ENCODE measurements around the gene ARHGEF10L. TPM values are rescaled to one million over a fixed set of nuclear protein-coding genes. Genes with fewer than 3 reads are reported as not detected.

ARHGEF10L gene
- total RNA-seq, 2 experiments from 2014 or later, result not detected

- no peaks in the 10 kb centered on the region for H3K9me3 Mint-ChIP-seq (ENCODE audit: low read depth)
- ATAC-seq (no peak), DNase-seq (no peak)
- no peak overlapping the region for H3K27ac Mint-ChIP-seq
- H3K4me3 Mint-ChIP-seq, result no peak overlapping the region
- H3K36me3 Mint-ChIP-seq (ENCODE audit: low read depth), result no peaks in the 10 kb centered on the region
- no peaks in the 10 kb centered on the region for H3K27me3 Mint-ChIP-seq
- no peaks in the 10 kb centered on the region for H3K4me1 Mint-ChIP-seq
- intact Hi-C loops (cut with DNase I, micrococcal nuclease), result no loop called here
- POLR2A ChIA-PET, result no interaction called here
- CTCF ChIA-PET, result interaction anchor here (0.7 kb wide), 1 partner anchor 97 kb away, joined by 3 read pairs; no protein-coding TSS in a partner anchor
Observed at GRCh38 chr1:17574516-17574915, 35.0 kb downstream of the ARHGEF10L start.

GRCh38 chr1:17575797-17576518 is 36.5 kb downstream of the ARHGEF10L start:
- CTCF ChIA-PET, result no interaction called here
- no peaks in the 10 kb centered on the region for H3K27me3 Mint-ChIP-seq
- H3K27ac Mint-ChIP-seq, result no peak overlapping the region
- no peaks in the 10 kb centered on the region for H3K4me1 Mint-ChIP-seq
- H3K36me3 Mint-ChIP-seq (ENCODE audit: low read depth), result no peaks in the 10 kb centered on the region
- no peak for DNase-seq
- no peaks in the 10 kb centered on the region for H3K9me3 Mint-ChIP-seq (ENCODE audit: low read depth)
- no peak for ATAC-seq
- POLR2A ChIA-PET, result no interaction called here
- no peak overlapping the region for H3K4me3 Mint-ChIP-seq
- intact Hi-C loops (cut with DNase I, micrococcal nuclease), result no loop called here

GRCh38 chr1:17576519-17576853 is 37.0 kb downstream of the ARHGEF10L start:
- no peaks in the 10 kb centered on the region for H3K9me3 Mint-ChIP-seq (ENCODE audit: low read depth)
- DNase-seq (no peak), ATAC-seq (no peak)
- intact Hi-C loops (cut with DNase I, micrococcal nuclease), result no loop called here
- ChIA-PET POLR2A (no interaction called here), CTCF (no interaction called here)
- H3K36me3 Mint-ChIP-seq (ENCODE audit: low read depth), result no peaks in the 10 kb centered on the region
- peaks cover under 1% of the 10 kb centered on the region for H3K4me1 Mint-ChIP-seq
- no peak overlapping the region for H3K27ac Mint-ChIP-seq
- H3K4me3 Mint-ChIP-seq, result no peak overlapping the region
- H3K27me3 Mint-ChIP-seq, result no peaks in the 10 kb centered on the region

GRCh38 chr1:17577907-17578297 is 38.4 kb downstream of the ARHGEF10L start:
- no peaks in the 10 kb centered on the region for H3K27me3 Mint-ChIP-seq
- intact Hi-C loops (cut with DNase I, micrococcal nuclease), result no loop called here
- H3K9me3 Mint-ChIP-seq (ENCODE audit: low read depth), result no peaks in the 10 kb centered on the region
- POLR2A ChIA-PET, result no interaction called here
- no peak for DNase-seq
- no peaks in the 10 kb centered on the region for H3K36me3 Mint-ChIP-seq (ENCODE audit: low read depth)
- CTCF ChIA-PET, result interaction anchor here (0.6 kb wide), 1 partner anchor 969 kb away, joined by 3 read pairs; no protein-coding TSS in a partner anchor
- H3K27ac Mint-ChIP-seq, result no peak overlapping the region
- ATAC-seq, result no peak
- no peak overlapping the region for H3K4me3 Mint-ChIP-seq
- peaks cover 2% of the 10 kb centered on the region for H3K4me1 Mint-ChIP-seq

GRCh38 chr1:17579951-17580939 is 40.7 kb downstream of the ARHGEF10L start:
- H3K27ac Mint-ChIP-seq, result no peak overlapping the region
- POLR2A ChIA-PET, result no interaction called here

GRCh38 chr1:17581389-17582123 is 42.1 kb downstream of the ARHGEF10L start:
- intact Hi-C loops (cut with DNase I, micrococcal nuclease), result no loop called here
- Mint-ChIP-seq H3K27me3 (no peaks in the 10 kb centered on the region), H3K4me3 (no peak overlapping the region), H3K4me1 (peaks cover 2% of the 10 kb centered on the region), H3K9me3 (ENCODE audit: low read depth) (no peaks in the 10 kb centered on the region), H3K36me3 (ENCODE audit: low read depth) (no peaks in the 10 kb centered on the region), H3K27ac (no peak overlapping the region)
- POLR2A ChIA-PET, result no interaction called here
- DNase-seq, result peak; percentile 34
- peak; percentile 74 for ATAC-seq
- CTCF ChIA-PET, result interaction anchor here (0.7 kb wide), 1 partner anchor 82 kb away, joined by 3 read pairs; no protein-coding TSS in a partner anchor

More at GRCh38 chr1:17579951-17580939, 40.7 kb downstream of the ARHGEF10L start:
- Mint-ChIP-seq H3K4me3 (no peak overlapping the region), H3K27me3 (no peaks in the 10 kb centered on the region), H3K9me3 (ENCODE audit: low read depth) (no peaks in the 10 kb centered on the region), H3K36me3 (ENCODE audit: low read depth) (no peaks in the 10 kb centered on the region), H3K4me1 (peaks cover 2% of the 10 kb centered on the region)
- intact Hi-C loops (cut with DNase I, micrococcal nuclease), result no loop called here
- no peak for DNase-seq
- no peak for ATAC-seq
- CTCF ChIA-PET, result no interaction called here

- intact Hi-C loops (cut with DNase I, micrococcal nuclease), result no loop called here
- ChIA-PET CTCF (interaction anchor here (0.5 kb wide), 1 partner anchor 1253 kb away, joined by 3 read pairs; no protein-coding TSS in a partner anchor), POLR2A (no interaction called here)
- Mint-ChIP-seq H3K36me3 (ENCODE audit: low read depth) (no peaks in the 10 kb centered on the region), H3K4me1 (peaks cover 2% of the 10 kb centered on the region), H3K27ac (no peak overlapping the region), H3K4me3 (no peak overlapping the region), H3K27me3 (no peaks in the 10 kb centered on the region), H3K9me3 (ENCODE audit: low read depth) (no peaks in the 10 kb centered on the region)
- DNase-seq (no peak), ATAC-seq (no peak)
Observed at GRCh38 chr1:17582124-17582774, 42.8 kb downstream of the ARHGEF10L start.

- peaks cover 2% of the 10 kb centered on the region for H3K4me1 Mint-ChIP-seq
- ChIA-PET POLR2A (no interaction called here), CTCF (interaction anchor here (0.7 kb wide), 1 partner anchor 44 kb away, joined by 3 read pairs; no protein-coding TSS in a partner anchor)
- H3K27me3 Mint-ChIP-seq, result no peaks in the 10 kb centered on the region
- no peak for DNase-seq
- no peak overlapping the region for H3K27ac Mint-ChIP-seq
- intact Hi-C loops (cut with DNase I, micrococcal nuclease), result no loop called here
- H3K36me3 Mint-ChIP-seq (ENCODE audit: low read depth), result no peaks in the 10 kb centered on the region
- H3K4me3 Mint-ChIP-seq, result no peak overlapping the region
- no peaks in the 10 kb centered on the region for H3K9me3 Mint-ChIP-seq (ENCODE audit: low read depth)
- no peak for ATAC-seq
Observed at GRCh38 chr1:17584539-17584938, 45.0 kb downstream of the ARHGEF10L start.

GRCh38 chr1:17585266-17585987 is 45.9 kb downstream of the ARHGEF10L start:
- H3K36me3 Mint-ChIP-seq (ENCODE audit: low read depth), result no peaks in the 10 kb centered on the region
- peaks cover 2% of the 10 kb centered on the region for H3K4me1 Mint-ChIP-seq
- no peaks in the 10 kb centered on the region for H3K27me3 Mint-ChIP-seq
- H3K4me3 Mint-ChIP-seq, result no peak overlapping the region
- ATAC-seq (no peak), DNase-seq (no peak)
- ChIA-PET POLR2A (no interaction called here), CTCF (interaction anchor here (0.7 kb wide), 1 partner anchor 45 kb away, joined by 3 read pairs; no protein-coding TSS in a partner anchor)
- H3K9me3 Mint-ChIP-seq (ENCODE audit: low read depth), result no peaks in the 10 kb centered on the region
- intact Hi-C loops (cut with DNase I, micrococcal nuclease), result no loop called here
- H3K27ac Mint-ChIP-seq, result no peak overlapping the region

GRCh38 chr1:17586172-17586964 is 46.9 kb downstream of the ARHGEF10L start:
- POLR2A ChIA-PET, result no interaction called here
- intact Hi-C loops (cut with DNase I, micrococcal nuclease), result no loop called here
- ATAC-seq, result no peak

More at GRCh38 chr1:17586172-17586964, 46.9 kb downstream of the ARHGEF10L start:
- no peak for DNase-seq
- Mint-ChIP-seq H3K4me3 (no peak overlapping the region), H3K27ac (no peak overlapping the region), H3K27me3 (no peaks in the 10 kb centered on the region), H3K36me3 (ENCODE audit: low read depth) (no peaks in the 10 kb centered on the region), H3K9me3 (ENCODE audit: low read depth) (no peaks in the 10 kb centered on the region), H3K4me1 (peaks cover 2% of the 10 kb centered on the region)
- CTCF ChIA-PET, result no interaction called here
